NCI-H1092 (cell line): ENCODE measurements around the gene MLLT6.

Experiments used
- DNase-seq: peaks from one replicate; lab custom pipeline; 2025; lab: John Stamatoyannopoulos, UW

MLLT6 gene

DNA sequence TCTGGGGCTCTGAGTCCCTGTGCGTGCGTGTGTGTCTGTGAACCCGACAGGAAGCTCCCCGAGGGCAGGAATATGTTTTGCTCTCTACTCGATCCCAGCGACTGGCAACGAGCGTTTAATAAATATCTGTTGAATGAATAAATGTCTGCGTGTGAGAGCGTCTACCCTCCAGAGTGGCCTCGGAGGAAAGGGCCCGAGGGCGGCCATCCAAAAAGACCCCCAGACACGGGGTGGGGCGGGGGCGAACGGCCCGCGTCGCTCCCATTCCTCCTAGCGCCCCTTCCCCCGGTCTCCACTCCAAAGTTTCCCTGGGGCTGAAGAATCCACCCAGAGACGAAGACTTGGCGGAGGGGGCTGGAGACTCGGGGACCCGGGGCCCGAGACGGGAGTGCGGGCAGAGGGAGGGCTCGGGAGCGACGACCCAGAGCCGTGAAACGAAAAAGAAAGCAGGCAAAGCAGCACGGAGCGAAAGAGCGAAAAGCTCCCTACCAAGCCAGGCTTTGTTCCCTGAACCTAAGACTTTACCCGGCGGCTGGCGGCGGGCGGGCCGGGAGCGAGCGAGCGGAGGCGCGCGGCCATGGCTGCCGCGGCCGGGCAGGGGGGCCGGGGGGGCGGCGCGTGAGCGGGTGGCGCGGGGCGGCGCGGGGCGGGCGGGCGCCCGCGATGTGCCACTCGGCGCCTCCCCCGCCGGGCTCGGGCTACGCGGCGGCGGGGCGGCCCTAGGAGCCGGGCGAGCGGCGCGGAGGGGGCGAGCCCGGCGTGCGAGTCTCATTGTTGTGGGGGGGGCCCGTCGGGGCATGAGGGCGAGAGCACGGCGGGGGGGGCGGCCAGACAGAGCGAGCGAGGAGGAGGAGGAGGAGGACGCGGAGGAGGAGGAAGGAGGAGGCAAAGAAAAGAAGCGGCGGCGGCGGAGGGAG lies at the start of gene MLLT6:
TSS of gene MLLT6 (plus strand) at position 668 of the 917 bp plus-strand sequence. CDS start 360 bp downstream, outside the sequence.
- peak; percentile 79 for DNase-seq

DNA sequence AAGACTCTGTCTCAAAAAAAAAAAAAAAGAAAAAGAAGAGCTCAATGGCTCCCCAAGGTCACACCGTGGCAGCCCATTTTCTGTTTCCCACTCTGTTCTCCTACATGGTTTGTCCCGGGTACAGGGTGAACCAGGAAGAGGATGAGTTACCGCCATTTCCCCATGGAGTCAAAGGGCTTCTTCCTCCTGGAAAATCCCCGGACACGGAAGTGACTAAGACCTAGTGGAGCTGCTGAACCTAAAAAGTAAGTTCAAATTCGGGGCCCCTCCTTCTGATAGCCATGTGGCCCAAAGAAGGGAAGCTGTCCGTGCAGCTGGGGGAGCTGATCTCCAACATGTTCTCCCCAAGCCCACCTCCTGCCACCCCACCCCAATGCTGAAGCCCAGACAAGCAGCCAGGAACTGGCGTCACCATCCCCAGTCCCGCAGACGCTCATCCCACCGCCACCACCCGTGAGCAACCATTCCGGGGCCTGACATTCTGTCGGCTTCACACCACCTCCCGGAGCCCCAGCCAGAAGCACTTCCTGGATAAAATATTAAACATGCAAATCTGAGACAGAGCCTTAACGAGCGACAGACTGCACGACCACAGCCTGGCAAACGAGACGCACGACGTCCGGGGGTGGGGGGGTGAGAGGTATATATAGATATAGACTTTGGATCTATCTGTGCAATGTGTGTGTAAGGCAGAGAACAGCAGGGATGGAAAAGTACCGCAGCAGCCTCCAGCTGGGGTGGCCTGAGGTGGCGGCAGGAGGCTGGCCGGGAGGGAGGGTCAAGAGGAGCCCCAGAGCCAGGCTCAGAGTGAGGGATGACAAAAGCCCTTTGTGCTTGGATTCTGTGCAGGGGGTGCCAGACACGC lies 47.9 kb upstream of the MLLT6 start:
- no peak for DNase-seq

DNA sequence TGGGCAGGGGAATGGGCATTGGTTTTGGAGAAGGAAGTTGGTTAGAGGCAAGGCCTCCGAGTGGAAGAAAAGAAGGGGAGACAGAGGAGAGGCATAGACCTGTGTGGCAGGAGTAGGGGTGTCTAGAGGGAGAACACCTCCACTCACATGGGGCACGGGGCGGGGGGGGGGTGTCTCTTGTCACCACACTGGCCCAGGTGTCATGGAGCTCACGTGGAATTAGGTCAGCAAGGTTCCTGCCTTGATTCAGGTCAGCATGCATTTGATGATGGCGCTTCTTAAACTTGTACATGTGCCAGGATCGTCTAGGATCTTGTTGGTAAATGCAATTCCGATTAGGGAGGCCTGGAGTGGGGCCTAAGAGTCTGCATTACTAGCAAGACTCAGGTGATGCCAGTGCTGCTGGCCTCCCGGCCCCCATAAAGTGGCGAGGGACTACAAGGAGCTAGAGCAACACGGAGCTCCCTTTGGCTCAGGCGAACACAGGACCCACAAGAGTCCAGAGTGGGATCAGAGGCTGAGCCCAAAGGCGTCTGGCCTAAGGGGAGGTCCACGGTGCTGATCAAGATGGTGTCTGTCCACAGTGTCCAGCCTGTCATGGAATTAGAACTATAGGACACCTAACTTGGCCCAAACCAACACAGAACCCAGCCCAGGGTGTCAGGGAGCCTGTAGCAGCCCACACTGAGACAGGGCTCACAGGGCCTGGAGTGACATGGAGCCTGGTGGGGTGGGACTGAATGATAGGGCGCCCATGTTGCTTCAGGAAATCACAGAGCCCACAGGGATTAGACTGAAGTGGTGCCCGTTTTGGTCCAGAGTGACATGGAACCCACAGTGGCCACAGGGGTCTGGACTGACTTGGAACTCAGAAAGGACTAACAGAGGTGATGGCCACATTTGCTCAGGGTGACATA lies 47.0 kb upstream of the MLLT6 start:
- DNase-seq, result no peak

DNA sequence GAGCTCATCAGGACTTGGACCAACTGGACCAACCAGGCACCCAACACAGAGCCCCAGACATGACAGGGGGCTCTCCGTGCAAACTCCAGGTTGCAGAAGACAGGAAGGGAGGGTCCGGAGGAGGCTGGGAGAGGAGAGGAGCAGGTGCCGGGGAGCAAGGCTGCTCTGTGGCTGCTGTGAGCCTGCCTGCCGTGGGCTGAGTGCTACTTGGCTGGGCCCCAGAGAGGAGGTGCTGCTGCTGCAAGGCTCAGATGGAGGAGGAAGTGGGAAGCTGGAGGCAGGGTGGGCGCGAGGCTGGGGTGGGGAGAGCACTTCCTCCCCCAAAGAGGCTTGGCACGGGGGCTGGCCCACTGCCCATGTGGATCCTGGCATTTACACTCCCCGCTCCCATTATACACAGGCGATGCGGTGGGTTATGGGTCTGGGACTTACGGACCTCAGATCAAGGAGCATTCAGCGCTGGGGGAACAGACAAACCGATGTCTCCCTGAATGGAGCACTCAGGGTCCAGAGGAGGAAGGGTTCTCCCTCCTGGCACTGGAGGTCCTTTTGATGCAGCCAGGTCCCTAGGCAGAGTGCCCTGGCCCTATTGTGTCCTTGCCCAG lies 46.2 kb upstream of the MLLT6 start:
- peak; percentile 40 for DNase-seq

DNA sequence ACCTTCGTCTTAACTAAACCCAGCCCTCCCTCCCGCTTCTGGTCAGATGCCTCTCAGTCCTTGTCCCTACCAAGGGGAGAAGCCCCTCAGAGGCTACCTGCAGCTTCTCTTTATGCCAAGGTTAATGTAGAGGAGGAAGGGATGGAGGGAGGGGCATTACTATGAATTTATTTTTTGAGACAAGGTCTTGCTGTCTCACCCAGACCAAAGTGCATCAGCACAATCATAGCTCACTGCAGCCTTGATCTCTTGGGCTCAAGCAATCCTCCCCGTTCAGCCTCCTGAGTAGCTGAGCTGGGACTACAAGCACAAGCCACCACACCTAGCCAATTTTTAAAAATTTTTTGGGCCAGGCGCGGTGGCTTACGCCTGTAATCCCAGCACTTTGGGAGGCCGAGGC lies 45.7 kb upstream of the MLLT6 start:
- DNase-seq, result no peak

DNA sequence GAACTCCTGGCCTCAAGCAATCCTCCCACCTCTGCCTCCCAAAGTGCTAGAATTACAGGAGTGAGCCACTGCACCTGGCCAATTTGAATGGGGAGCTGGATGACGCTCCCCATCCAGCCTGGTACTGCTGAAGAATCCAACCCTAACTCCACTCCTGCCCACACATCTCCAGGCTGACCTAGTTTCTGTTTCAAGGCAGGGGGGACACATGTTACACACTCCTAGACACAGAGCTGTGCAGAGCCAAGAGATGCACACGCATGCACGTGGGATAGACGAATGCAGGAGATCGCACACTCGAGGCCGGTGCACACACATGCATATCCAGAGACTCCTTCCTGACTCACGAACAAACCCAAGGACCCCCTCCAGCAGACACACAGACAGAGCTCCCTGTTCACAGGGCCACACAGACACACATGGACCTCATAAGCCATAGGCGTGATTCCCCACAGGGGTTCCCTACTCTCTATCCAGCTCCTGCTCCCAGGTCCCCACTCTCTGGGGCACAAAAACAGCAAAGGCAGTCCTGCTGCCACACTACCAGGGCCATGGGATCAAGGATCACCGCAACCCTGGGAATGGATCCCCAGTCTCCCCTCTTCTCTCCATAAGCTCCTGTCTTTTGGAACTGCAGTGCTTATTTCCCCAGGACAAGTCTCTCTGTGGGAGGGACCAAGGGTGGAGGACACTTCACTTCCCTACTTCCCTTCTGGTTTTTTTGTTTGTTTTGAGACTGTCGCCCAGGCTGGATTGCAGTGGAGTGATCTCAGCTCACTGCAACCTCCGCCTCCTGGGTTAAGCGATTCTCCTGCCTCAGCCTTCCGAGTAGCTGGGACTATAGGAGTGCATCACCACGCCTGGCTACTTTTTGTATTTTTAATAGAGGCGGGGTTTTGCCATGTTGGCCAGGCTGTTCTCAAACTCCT lies 44.7 kb upstream of the MLLT6 start:
- DNase-seq, result no peak

DNA sequence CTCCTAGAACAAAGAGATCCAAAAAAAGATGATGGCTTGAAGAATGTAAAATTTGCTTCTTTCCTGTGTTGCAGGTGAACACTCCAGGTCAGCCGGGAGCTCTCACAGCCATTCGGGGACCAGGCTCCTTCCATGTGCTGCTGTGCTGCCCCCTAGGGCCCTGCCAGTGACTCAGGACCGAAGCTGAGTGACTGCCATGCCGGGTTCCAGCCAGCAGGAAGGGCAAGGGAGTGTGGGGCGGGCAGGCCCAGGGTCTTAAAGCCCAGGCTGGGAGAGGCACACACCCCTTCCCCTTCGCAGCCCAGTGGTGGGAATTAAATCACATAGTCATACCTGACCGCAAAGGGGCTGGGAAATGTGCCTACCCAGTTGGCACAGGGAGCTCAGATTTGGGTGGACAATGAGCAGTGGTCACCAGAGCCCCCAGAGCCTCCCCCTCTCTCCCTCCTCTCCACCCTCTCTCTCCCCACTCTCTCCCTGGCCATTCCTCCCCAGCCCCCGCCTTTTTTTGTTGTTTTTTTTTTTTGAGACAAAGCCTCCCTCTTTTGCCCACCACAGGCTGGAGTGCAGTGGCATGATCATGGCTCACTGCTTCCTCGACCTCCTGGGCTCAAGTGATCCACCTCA lies 41.8 kb upstream of the MLLT6 start:
- peak; percentile 75 for DNase-seq

DNA sequence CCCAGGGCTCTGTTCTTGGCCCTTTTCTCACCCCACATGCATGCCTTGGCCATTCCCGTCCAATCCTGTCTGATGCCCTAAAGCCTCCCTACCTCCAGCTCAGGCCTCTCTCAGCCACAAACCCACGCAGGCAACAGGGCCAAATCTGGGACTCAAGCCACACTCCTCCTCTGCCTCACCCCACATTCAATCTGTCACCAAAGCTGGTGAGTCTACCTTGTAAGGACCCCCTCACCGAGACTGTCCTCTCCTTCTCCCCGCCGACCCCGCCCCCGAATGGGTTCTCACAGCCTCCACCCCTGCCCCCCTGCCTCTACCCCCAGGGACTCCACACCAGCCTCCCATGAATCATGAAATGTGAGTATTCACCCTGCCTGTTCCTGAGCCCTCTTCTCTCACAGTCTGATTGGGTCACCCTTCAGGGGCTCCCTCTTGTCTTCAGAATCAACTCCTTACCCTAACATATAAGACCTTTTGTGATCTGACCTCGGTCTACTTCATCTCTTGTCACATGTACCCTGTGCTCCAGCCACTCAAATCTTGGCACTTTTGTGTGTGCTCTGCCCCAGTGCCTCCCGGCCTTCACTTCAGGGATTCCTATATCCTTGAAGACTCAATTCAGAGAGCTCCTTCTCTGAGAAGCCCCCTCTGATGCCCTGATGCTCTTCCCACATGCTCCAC lies 41.0 kb upstream of the MLLT6 start:
- DNase-seq, result no peak

DNA sequence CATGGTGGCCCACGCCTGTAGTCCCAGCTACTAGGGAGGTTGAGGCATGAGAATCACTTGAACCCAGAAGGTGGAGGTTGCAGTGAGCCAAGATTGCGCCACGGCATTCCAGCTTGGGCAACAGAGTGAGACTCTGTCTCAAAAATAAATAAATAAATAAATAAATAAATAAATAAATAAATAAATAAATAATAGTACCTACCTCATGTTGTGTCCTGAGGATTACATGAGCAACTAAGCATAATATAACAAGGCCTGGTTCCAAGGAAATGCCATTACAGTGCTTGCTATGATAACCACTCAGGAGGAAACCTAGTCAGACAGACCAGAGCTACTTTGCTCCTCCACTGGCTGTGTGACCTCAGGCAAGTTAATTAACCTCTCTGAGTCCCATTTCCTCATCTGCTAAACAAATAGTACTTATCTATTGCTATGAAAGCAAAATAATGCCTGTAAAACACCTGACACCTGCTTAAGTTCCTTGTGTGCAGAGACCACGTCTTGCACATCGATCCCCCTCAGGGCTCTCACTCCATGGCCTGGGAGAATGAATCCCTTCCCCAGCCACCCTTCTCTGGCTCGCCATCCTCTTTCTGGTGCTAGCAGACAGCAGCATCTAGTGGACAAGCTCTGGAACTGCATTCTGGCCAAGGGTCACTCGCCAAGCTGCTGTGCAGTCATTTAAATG lies 37.8 kb upstream of the MLLT6 start:
- peak; percentile 69 for DNase-seq

DNA sequence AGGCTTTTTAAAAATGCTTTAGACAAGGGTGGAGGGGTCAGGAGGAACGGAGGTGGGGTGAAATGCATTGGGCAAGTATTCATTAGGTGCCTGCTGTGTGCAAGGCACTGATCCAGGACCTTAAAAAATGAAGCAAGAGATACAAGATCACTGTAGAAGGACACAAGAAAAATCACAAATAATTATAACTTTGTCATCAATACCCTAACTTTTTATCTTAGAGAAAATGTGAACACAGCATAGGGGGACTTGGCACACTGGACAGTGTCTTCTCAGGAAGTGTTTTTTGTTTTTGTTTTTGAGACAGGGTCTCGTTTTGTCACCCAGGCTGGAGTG lies 37.3 kb upstream of the MLLT6 start:
- no peak for DNase-seq

DNA sequence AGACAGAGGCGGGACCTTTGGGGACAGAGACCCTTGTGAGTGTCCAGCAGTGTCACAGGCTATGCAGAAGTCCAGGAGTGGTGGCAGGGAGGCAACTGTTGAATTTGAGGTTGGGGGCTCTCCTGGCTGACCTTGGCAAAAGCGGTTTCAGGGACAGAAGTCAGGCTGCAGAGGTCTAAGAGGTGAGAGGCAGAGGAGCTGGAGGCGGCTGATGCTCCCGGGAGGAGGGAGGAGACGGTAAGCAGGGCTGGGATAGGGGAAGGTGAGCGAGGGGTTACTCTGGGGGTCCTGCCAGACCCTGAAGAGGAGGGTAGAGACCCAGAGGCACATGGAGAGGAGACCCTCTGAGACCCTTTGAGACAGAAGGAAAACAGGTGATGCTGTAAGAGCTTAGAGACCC lies 35.6 kb upstream of the MLLT6 start:
- DNase-seq, result no peak

DNA sequence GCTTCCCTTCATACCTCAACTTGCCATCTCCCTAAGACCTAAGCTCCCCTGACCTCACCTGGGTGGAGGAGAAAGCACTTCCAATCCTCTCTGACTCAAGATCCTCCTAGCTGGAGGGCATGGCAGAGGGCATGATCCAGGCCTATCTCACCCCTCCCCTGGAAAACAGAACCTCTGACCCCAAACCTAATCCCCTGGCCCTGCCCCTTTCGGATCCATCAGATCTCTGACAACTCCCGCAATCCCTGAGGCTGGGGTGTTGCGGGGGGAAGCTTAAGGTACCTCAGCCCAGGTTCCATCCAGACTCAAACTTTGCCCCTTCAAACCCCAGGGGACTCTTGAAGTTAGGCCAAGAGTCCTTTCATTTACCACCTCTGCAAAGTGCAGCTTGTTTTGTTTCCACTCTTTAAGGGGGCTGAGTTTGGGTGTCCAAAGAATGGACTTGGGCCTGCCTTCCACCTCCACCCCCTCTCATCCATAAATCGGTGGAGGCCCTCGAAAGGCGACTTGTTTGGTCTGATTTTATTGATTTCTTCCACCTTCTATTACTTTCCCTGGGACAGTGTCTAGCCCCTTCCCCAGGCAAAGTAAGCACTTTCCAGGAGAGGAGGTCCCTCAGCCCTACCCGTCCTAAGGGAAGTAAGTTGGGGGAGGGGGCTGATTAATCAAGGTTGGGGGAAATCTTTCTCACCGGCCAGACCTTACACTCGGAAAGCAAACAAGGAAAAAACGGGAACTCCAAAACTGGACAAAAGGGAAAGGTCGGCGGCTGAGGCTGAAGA lies 32.9 kb upstream of the MLLT6 start:
- no peak for DNase-seq

DNA sequence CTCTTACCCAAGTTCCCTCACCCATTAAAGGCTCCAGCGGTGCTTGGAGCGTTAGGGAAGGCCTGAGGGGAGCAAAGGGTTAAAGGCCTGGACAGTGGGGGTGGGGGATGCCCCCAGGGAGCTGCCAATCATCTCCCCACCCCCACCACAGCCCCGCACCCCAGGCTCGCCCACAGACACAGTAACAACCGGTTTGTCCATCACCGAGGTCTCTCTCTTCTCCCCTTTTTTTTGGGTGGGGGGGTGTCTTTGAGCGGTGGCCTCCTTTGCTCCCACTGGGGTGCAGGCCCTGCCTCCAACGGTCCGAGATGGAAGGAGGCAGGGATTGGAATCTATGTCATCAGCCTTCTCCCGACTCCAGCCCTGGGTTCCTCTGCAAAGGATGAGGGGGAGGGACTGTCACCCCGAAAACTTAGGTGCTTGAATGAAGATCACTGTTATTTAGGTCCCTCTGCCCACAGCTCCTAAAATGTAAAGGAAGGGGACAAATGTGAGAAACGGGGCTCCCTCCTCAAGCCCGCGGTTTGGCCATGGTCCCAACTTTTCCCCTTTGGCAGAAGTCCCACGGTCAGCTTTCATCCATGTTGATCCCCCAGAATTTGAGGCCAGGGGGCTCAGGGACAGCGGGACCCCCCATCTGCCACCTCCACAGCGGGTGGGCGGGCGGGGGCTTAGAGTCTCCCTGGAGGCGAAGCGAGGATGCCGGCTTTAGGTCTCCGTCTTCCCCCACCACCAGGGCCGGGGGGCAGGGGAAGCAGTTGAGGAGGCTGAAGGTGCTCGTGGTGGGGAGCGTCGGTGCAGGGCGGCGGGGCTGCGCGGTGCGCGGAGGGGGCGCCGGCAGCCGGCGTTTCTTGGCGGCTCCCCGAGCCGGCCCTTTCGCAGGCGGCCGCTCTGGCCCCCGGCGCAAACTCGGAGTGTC lies 32.0 kb upstream of the MLLT6 start:
- DNase-seq, result no peak

DNA sequence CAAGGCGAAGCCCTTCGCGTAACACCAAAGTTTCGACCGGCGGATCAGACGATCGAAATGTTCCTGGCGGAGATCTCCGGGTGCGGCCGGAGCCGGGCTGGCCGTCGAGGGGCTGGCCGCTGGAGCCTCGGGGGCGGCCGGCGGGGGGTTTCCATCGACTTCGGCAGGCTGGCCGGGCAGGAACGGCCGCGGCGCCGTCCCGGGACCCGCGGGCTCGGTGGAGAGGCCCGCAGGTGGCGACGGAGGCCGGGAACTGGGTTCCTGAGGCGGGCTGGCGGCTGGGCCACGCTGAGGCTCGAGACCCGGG lies 31.4 kb upstream of the MLLT6 start:
- DNase-seq, result no peak

DNA sequence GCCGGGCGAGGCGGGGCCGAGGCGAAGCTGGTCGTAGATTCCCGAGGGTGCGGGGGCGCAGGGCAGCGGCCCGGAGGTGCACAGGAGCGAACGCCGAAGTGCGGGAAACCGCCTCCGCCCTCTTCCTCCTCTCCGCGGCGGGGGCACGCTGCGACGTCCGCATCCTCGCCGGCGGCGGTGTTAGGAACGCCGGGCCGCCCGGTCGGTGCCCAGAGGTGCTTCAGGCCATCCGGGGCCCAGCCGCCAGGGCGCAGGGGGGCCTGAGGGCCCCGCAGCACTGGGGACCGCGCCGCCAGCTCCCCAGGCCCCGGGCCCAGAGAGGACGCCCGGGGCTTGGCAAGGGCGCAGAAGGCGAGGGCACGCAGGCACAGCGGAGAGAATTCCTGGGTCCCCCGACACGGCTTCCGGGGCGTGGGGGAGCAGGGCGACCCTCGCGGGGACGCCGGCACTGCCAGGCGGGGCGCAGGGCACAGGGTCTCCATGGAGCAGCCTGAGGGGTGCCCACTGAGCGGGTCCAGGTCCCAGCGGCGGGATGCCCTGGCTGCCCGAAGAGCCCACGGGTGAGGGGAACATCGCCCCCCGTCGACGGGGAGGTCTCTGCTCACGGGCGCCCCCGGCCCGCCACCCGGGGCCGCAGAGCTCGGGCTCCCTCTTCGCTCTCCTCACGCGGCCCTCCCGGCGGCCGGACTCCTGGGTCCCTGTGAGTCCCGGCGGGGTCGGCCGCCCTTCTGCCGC lies 30.9 kb upstream of the MLLT6 start:
- no peak for DNase-seq
